ENCODE measurements around the gene KCTD20.

DNA sequence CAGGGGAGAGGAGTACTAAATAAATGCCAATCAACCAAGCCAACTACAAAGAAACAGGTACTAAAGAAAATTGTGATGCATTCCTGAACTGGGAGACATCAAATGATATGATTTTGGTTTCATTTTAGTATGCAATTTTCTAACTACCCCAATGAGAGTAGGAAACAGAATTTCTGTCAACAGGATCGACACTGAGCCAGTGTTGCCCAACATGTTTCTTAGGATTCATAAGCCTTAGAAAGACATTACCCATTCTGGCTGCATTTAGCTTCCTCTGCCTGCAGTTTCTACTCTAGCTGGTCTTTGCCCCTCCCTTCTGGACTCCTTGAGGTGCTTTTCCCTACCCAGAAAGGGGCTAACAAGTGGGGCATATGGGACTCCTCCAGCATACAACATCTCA is 49.8 kb downstream of the KCTD20 start:
- TF ChIP-seq, protein P1, sequence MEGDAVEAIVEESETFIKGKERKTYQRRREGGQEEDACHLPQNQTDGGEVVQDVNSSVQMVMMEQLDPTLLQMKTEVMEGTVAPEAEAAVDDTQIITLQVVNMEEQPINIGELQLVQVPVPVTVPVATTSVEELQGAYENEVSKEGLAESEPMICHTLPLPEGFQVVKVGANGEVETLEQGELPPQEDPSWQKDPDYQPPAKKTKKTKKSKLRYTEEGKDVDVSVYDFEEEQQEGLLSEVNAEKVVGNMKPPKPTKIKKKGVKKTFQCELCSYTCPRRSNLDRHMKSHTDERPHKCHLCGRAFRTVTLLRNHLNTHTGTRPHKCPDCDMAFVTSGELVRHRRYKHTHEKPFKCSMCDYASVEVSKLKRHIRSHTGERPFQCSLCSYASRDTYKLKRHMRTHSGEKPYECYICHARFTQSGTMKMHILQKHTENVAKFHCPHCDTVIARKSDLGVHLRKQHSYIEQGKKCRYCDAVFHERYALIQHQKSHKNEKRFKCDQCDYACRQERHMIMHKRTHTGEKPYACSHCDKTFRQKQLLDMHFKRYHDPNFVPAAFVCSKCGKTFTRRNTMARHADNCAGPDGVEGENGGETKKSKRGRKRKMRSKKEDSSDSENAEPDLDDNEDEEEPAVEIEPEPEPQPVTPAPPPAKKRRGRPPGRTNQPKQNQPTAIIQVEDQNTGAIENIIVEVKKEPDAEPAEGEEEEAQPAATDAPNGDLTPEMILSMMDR (IDR thresholded peaks at IDR 0.05), result no peak
- TF ChIP-seq POLR2AphosphoS5 (IDR thresholded peaks at IDR 0.05; ENCODE audit: low read depth, low read length) (no peak), SIN3A (IDR thresholded peaks at IDR 0.05; ENCODE audit: borderline replicate concordance, insufficient read depth, low read depth, low read length) (no peak)

Measured in Panc1 (cell line).